ENCODE data around the gene GPR132.
A peak's percentile ranks its signal among the peaks of the same experiment; 100 is the strongest.

Gene GPR132

DNA sequence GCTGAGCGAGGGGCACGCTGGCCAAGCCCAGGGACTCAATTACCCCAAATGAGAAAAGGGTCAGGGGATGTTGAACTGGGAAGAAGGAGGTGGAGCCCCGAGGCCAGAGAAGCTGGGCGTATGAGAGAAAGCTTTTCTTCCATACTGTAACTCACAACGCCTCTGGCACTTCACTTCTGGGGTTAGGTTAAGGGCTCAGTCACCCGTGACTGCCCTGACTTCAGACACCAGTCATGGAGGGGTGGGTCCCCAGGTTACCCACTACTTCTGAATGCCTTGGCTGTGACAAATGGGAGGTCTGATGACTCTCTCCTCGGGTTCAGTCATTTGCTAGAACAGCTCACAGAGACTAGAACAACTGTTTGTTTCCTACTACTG, 5.5 kb upstream of the GPR132 start:
- TF ChIP-seq Cebpa-rat (IDR thresholded peaks at IDR 0.05) = no peak
- peak overlapping the region; percentile 20 to 59 (median 44); a peak in 17 of 22 replicates for H3K9ac ChIP-seq
- H3K36me3 ChIP-seq = no peaks in the 10 kb centered on the region
- no peaks in the 10 kb centered on the region for H3K27me3 ChIP-seq
- H4K20me1 ChIP-seq = no peaks in the 10 kb centered on the region
- peak overlapping the region; percentile 78 to 99 (median 85) for H3K4me2 ChIP-seq
- no peaks in the 10 kb centered on the region for H3K9me3 ChIP-seq (replicated peaks in 1 of 11)
- 0 out of 20 replicates have a peak overlapping the region, but pooled peaks of 3 of the 10 experiments have one; percentile 0 to 17 (median 5) for H3K4me3 ChIP-seq
- peak overlapping the region; percentile 42 to 75 (median 67); a peak in 21 of 22 replicates for H3K27ac ChIP-seq
- peaks cover 93 to 97% (median 95%) of the 10 kb centered on the region in 10 experiments for H3K4me1 ChIP-seq

DNA sequence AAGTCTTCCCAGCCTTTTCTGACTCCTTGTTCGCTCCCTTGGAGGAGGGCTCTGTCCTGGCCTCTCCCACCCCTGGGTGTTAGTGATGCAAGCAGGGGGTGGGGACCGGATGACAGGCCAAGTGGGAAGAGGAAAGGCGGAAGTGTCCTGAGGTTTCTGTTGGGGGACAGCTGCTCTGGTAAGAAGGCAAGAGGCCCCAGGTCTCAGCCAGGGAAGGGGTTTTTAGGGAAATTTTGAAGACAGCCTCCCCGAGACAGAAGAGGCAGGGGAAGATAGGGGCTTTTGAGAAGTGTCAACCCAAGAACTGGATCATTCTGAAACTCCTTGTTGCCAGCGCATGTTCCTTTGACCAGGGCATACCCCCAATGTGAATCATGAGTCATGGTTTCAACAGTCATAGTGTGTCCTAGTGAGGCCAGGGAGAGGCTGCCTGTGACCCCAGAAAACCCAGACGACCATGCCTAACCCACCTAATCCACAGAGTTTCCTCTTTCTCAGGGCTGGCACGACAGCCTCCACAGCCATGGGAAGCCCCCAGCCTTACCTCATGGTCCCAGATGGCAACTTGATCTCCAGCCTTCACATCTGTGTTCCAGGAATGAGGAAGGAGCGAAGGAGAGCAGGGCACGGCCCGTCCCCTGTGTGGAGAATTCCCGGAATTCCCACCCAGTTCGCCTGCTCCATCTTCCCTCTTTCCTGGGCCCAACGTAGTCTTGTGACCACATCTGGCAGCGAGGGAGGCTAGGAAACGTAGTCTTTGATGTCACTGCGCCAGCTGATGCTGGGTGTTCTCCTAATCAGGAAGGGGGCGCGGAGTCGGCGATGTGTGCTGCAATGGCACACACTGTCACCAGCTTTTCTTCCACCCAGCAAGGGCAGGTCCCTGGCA, 4.9 kb upstream of the GPR132 start:
- H3K4me2 ChIP-seq = peak overlapping the region; percentile 78 to 99 (median 85)
- H3K27me3 ChIP-seq = no peaks in the 10 kb centered on the region
- H3K4me1 ChIP-seq = peaks cover 94 to 98% (median 96%) of the 10 kb centered on the region in 10 experiments
- H3K4me3 ChIP-seq = peak overlapping the region in 3 of 10 experiments; percentile 0 to 17 (median 5); a peak in 1 of 20 replicates
- peak overlapping the region; percentile 42 to 75 (median 67) for H3K27ac ChIP-seq
- H3K36me3 ChIP-seq = no peaks in the 10 kb centered on the region
- no peaks in the 10 kb centered on the region for H4K20me1 ChIP-seq
- H3K9ac ChIP-seq = peak overlapping the region; percentile 20 to 59 (median 44); a peak in 18 of 22 replicates
- no peak for TF ChIP-seq Cebpa-rat (IDR thresholded peaks at IDR 0.05)
- no peaks in the 10 kb centered on the region for H3K9me3 ChIP-seq (replicated peaks in 1 of 11)

DNA sequence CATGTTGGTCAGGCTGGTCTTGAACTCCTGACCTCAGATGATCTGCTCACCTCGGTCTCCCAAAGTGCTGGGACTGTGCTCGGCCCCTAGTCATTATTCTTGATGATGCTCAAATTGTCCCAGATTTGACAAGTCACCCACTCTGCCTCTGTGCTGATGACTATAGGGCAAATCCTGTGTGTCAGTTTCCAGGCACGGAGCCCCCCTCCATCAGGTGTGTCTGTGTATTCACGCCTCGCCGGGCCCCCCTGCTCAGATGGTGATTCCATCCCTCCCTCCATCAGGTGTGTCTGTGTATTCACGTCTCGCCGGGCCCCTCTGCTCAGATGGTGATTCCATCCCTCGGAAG, 4.3 kb upstream of the GPR132 start:
- no peak for TF ChIP-seq Cebpa-rat (IDR thresholded peaks at IDR 0.05)
- Histone ChIP-seq H3K4me1 (peaks cover 91 to 100% (median 97%) of the 10 kb centered on the region in 10 experiments), H3K4me3 (peak overlapping the region in 1 of 10 experiments; percentile 17; a peak in 1 of 20 replicates), H3K9me3 (replicated peaks in 1 of 11) (no peaks in the 10 kb centered on the region), H3K36me3 (no peaks in the 10 kb centered on the region), H3K27ac (peak overlapping the region; percentile 42 to 75 (median 67); a peak in 20 of 22 replicates), H4K20me1 (no peaks in the 10 kb centered on the region), H3K4me2 (peak overlapping the region; percentile 78 to 99 (median 85)), H3K9ac (peak overlapping the region in 6 of 11 experiments; percentile 29 to 48 (median 42); a peak in 3 of 22 replicates), H3K27me3 (no peaks in the 10 kb centered on the region)

DNA sequence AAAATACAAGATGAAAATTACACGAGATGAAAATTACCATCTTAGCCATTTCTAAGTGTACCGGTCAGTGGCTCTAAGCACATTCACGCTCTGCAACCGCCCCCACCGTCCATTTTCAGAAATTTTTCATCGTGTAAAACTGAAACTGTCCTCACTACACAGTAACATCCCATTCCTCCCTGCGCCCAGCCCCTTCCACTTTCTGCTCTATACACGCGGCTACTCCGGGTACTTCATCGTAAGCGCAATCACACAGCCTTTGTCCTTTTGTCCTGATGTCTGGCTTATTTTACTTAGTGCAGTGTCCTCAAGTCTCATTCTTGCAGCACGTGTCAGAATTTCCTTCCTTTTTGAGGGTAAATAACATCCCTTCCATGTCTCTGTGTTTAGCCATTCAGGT, 3.6 kb upstream of the GPR132 start:
- no peak for TF ChIP-seq Cebpa-rat (IDR thresholded peaks at IDR 0.05)
- Histone ChIP-seq H3K4me1 (peaks cover 91 to 100% (median 97%) of the 10 kb centered on the region in 10 experiments), H3K27ac (0 out of 22 replicates have a peak overlapping the region, but pooled peaks of 1 of the 11 experiments have one; percentile 67), H3K4me3 (no peak overlapping the region), H3K36me3 (no peaks in the 10 kb centered on the region), H4K20me1 (no peaks in the 10 kb centered on the region), H3K9me3 (replicated peaks in 1 of 11) (no peaks in the 10 kb centered on the region), H3K27me3 (no peaks in the 10 kb centered on the region), H3K4me2 (peak overlapping the region in 10 of 11 experiments; percentile 0 to 99 (median 86); a peak in 15 of 22 replicates), H3K9ac (no peak overlapping the region)

DNA sequence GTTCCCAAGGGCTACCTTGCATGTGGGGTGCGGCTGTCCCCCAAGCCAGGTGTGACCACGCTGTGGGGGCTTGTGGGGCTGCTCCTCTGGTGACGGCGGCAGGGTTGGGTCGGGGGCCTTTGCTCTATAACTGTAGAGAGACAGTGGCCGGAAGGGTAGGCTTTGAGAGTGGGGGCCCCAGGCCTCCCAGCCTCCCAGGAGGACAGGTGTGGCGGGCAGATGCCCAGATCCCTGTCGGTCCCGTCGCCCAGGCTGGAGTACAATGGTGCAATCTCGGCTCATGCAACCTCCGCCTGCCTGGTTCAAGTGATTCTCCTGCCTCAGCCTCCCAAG, 2.7 kb upstream of the GPR132 start:
- Histone ChIP-seq H3K4me1 (peaks cover 91 to 100% (median 97%) of the 10 kb centered on the region in 10 experiments), H3K9ac (peak overlapping the region in 5 of 11 experiments; percentile 15 to 93 (median 88); a peak in 4 of 22 replicates), H3K36me3 (no peaks in the 10 kb centered on the region), H3K9me3 (replicated peaks in 1 of 11) (no peaks in the 10 kb centered on the region), H3K27me3 (no peaks in the 10 kb centered on the region), H4K20me1 (no peaks in the 10 kb centered on the region), H3K4me2 (peak overlapping the region; percentile 96 to 100 (median 98)), H3K4me3 (no peak overlapping the region), H3K27ac (peak overlapping the region in 6 of 11 experiments; percentile 88 to 96 (median 94); a peak in 8 of 22 replicates)
- TF ChIP-seq Cebpa-rat (IDR thresholded peaks at IDR 0.05) = no peak

DNA sequence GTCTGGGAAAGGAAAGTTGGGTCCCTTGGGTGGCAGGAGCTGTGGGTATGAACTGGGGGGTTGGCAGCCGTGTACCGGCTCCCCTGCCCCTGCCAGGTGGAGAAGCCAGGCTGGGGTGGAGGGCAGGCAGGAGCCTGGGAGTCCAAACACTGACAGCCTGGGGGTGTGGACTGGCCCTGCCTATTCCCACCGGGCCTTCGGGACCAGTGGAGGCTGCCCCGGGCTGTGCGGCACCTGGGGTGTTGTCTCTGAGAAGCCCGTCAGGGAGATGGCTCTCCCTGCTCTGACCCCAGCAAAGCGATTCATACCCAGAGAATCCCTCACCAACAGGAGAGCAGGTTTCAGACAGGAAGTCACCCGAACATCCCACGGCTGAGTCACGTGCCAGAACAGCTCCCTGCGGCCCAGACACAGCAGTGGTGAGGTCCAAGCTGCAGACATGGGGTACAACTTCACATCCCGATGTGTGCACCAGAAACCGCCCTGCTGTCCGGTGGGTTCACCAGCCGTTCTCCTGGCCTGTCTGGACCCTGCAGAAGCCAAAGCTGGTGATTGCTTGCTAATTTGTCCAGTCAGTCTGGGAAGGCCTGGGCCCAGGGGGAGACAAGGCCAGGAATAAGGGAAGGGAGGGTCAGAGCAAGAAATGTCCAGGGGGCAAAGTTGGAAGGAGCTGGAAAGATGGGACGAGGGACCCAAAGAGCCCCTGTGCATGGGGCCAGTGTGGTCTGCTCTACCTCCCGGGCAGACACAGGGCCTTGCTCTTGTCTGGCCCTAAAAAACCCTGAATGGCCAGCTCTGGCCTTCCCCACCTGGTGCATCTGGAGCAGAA, 2.1 kb upstream of the GPR132 start:
- no peak for TF ChIP-seq Cebpa-rat (IDR thresholded peaks at IDR 0.05)
- Histone ChIP-seq H3K4me2 (peak overlapping the region; percentile 96 to 100 (median 98)), H3K27me3 (no peaks in the 10 kb centered on the region), H4K20me1 (no peaks in the 10 kb centered on the region), H3K27ac (peak overlapping the region; percentile 79 to 96 (median 93); a peak in 20 of 22 replicates), H3K9ac (peak overlapping the region; percentile 24 to 93 (median 87); a peak in 19 of 22 replicates), H3K4me1 (peaks cover 91 to 100% (median 97%) of the 10 kb centered on the region in 10 experiments), H3K9me3 (replicated peaks in 1 of 11) (no peaks in the 10 kb centered on the region), H3K4me3 (no peak overlapping the region; a peak in 2 of 20 replicates), H3K36me3 (no peaks in the 10 kb centered on the region)

DNA sequence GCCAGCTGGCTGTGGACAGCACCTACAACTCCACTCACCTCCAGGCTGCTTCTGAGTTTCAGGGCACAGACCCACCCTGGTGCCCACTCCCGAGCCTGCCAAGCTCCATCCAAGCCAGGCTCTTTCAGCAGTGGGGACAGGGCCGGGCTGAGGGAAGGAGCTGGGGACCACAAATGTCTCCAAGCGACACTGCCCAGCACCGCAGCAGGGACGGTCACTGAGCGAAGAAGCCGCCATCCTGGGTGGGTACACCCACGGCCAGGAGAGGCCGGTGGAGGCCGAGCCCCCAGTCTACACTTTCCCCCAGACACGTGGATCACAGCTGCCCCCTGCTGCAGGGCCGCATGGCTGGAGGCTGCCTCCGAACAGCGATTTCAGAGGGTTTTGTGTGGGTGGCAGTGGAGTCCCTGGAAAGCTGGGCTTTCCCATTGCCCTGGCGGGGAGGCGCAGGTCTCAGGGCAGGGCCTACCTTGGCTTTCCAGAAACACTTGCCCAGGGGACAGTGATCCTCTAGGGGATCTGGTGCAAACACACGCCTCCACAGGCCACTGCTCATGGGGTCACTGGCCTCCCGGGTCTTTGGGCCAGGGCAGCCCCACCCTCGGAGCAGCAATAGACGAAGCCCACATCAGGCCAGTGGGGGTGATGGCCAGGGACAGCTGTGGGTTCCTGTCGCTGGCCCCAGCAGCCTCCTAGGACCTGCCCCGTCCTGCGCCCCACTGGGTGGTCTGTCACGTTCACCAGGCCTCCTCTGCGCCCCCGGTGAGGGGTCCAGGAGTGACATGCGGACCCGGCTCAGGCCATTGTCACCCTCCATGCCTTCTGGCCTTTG, 1.2 kb upstream of the GPR132 start:
- peak overlapping the region; percentile 96 to 100 (median 98) for H3K4me2 ChIP-seq
- H4K20me1 ChIP-seq = peaks cover 0 to 9% (median 0%) of the 10 kb centered on the region in 11 experiments; a peak in 3 of 22 replicates
- peaks cover 92 to 100% (median 97%) of the 10 kb centered on the region in 10 experiments for H3K4me1 ChIP-seq
- H3K36me3 ChIP-seq = no peaks in the 10 kb centered on the region
- H3K27me3 ChIP-seq = no peaks in the 10 kb centered on the region
- H3K27ac ChIP-seq = peak overlapping the region; percentile 79 to 96 (median 93); a peak in 20 of 22 replicates
- no peak for TF ChIP-seq Cebpa-rat (IDR thresholded peaks at IDR 0.05)
- H3K4me3 ChIP-seq = peak overlapping the region; percentile 57 to 82 (median 71); a peak in 15 of 20 replicates
- H3K9me3 ChIP-seq (replicated peaks in 1 of 11) = no peaks in the 10 kb centered on the region
- H3K9ac ChIP-seq = peak overlapping the region; percentile 80 to 93 (median 87); a peak in 20 of 22 replicates

DNA sequence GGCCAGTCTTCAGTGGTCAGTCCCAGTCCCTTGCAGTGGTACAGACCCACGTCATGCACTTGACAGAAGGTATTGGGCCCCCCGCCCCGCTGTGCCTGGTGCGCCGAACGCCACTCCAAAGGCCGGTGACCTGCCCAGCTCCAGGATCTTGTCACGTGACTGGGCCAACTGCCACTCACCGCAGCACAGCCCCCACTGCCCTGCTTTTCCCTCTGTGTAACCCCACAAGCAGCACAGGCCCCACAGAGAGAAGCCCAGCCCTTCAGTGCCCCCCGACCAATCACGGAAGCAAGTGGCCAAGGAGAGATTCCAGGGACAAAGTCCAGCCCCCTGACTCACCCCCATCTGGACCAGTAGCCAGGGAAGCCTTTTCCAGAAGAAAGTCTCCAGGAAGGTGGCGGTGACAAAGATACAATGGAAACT, 498 bp downstream of the GPR132 start:
- Histone ChIP-seq H3K9ac (peak overlapping the region; percentile 80 to 93 (median 87)), H4K20me1 (peaks cover 0 to 23% (median 0%) of the 10 kb centered on the region in 11 experiments; a peak in 8 of 22 replicates), H3K27ac (peak overlapping the region; percentile 79 to 96 (median 93)), H3K4me1 (peaks cover 92 to 100% (median 97%) of the 10 kb centered on the region in 10 experiments), H3K9me3 (replicated peaks in 1 of 11) (no peaks in the 10 kb centered on the region), H3K4me3 (peak overlapping the region; percentile 57 to 82 (median 71)), H3K27me3 (no peaks in the 10 kb centered on the region), H3K4me2 (peak overlapping the region; percentile 96 to 100 (median 98)), H3K36me3 (no peaks in the 10 kb centered on the region)
- no peak for TF ChIP-seq Cebpa-rat (IDR thresholded peaks at IDR 0.05)
